ENCODE results near the gene KDM1A.
"Not testable (repeated sequence)": the region's sequence is repeated elsewhere in the genome, so short reads cannot be mapped to it uniquely, and the experiment has no call there.

KDM1A gene

DNA sequence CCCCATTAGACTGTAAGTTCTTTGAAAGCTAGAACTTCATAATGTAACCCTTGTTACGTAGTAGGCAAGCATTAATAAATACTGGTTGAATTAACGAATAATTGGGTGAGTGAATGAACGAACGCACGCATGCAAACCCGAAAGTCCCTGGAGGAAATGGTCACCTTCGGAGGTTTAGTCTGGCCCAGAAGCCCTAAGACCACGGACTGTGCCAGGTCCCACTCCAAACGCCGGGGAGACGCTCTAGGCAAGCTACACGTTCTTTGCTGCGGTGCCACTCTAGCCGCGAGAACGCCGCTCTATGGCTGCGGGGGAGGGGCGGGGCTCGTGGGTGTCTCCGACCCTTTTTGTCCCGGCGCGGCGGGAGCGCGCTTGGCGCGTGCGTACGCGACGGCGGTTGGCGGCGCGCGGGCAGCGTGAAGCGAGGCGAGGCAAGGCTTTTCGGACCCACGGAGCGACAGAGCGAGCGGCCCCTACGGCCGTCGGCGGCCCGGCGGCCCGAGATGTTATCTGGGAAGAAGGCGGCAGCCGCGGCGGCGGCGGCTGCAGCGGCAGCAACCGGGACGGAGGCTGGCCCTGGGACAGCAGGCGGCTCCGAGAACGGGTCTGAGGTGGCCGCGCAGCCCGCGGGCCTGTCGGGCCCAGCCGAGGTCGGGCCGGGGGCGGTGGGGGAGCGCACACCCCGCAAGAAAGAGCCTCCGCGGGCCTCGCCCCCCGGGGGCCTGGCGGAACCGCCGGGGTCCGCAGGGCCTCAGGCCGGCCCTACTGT is at the start of gene KDM1A:
KDM1A (plus strand) TSS at position 375 of the 769 bp plus-strand sequence; CDS start at position 504, 129 bp downstream.
- DNase-seq (ENCODE audit: low read depth), result peak; percentile 90

DNA sequence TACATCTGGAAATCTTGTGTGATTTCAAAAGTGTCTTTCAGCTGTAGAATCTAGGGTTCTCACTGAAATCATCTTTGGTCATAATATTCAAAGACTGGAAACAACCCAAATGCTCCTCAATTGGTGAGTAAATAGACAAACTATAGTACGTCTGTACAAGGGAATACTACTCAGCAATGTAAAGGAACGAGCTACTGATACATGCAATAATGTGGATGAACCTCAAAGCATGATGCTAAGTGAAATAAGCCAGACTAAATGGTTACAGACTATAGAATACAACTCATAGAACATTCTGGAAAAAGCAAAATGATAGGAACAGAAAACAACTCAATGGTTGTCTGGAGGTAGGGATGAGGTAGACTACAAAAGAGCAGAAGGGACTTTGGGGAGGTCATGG is 49.2 kb upstream of the KDM1A start:
- no peak for DNase-seq (ENCODE audit: low read depth)

- DNase-seq (ENCODE audit: low read depth), result no peak
These were observed 48.1 kb upstream of the KDM1A start for GRCh38 chr1:22971161-22971560.

GRCh38 chr1:22971611-22972405 is 47.5 kb upstream of the KDM1A start:
- DNase-seq (ENCODE audit: low read depth), result no peak

DNA sequence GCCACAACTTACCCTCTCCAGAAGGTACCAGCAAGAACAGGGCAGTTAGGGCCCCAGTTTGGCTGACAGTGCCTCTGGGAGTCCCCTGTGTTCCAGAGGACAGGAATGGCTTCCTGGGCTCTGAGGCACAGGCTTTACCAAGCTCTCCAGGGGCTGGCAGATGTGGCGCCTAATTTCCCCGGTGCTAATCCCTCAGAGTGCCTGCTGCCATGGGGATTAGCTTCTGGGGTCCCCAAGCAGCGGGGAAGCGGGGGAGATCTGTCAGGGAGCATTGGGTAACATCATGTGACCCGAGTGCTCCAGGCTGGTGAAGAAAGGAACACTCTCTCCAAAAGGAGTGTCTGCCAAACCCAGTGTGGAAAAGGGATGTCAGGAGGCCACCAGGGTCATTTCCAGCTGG is 46.5 kb upstream of the KDM1A start, which contains the start of gene LACTBL1:
LACTBL1 (minus strand) TSS at position 107 of the 400 bp plus-strand sequence. CDS start 550 bp downstream, outside the sequence.
- no peak for DNase-seq (ENCODE audit: low read depth)

DNA sequence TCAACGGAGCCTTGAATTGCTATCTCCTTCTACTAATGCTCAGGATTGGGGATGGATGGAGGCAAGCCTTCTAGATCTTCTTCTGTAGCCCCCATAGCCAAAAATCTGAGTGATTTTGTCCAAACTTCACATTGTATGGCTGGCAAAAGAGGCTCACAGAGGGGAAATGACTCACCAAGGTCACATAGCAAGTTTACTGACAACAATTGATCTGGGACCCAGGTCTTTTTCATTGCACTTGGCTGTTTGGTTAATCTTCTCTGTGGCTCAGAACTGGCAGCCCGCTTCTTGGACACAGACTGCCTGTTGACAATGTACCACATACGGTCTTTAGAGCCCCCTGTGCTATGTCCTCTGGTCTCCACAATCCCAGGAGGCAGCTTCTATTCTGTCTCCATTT is 43.6 kb upstream of the KDM1A start:
- DNase-seq (ENCODE audit: low read depth), result no peak

DNA sequence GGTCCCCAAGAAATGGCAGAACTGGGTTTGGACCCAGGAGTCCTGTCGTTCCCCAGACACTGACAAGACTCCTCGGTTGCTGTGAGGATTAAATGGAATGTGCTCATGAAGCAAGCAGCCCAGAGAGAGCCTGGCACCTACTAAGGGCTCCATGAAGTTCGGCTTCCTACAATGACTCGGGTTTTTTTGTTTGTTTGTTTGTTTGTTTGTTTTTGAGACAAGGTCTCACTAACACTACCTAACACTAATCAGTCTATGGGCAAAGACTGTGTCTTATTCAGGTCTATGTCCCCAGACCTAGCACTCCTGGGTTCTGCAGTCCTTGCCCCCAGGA is 43.2 kb upstream of the KDM1A start:
- no peak for DNase-seq (ENCODE audit: low read depth)

DNA sequence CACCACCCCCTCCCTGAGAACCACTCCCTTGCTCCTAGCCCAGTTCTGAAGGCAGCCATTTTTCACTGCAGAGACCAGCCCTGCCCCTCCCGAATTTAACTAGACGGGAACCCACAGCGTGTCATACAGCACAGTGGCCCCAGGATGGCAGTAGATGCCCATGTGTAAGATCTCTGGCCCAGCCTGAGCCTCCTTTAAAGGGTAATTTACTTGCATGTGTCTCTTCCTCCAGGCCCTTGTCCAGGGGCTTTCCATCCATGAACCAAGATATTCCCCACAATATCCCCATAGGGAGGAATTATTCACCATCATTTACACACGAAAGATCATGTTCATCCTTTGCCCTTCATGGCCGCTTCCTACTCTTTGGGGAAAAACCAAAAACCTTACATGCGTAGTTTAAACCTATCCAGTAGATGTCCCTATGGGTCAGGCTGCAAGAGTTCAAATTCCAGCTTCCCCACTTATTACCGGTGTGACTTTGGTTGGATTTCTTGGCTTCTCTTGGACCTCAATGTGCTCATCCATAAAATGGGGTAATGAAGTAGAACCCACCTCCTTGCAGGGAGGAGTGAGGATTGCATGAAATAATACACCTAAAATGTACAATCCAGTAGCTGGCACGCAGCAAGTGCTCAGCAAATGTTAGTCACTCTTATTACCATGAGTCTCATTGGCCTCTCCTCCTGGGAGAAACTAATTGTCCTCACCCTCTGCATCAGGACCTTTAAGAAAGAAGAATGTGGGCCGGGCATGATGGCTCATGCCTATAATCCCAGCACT is 42.6 kb upstream of the KDM1A start:
- DNase-seq (ENCODE audit: low read depth), result no peak

- DNase-seq (ENCODE audit: low read depth), result no peak
These were observed 41.0 kb upstream of the KDM1A start for GRCh38 chr1:22978299-22978698.

GRCh38 chr1:22980471-22980790 is 38.8 kb upstream of the KDM1A start:
- not testable (repeated sequence) for DNase-seq (ENCODE audit: low read depth)

GRCh38 chr1:22983944-22984343 is 35.3 kb upstream of the KDM1A start:
- no peak for DNase-seq (ENCODE audit: low read depth)

GRCh38 chr1:22992384-22992783 is 26.9 kb upstream of the KDM1A start:
- DNase-seq (ENCODE audit: low read depth), result not testable (repeated sequence)

DNA sequence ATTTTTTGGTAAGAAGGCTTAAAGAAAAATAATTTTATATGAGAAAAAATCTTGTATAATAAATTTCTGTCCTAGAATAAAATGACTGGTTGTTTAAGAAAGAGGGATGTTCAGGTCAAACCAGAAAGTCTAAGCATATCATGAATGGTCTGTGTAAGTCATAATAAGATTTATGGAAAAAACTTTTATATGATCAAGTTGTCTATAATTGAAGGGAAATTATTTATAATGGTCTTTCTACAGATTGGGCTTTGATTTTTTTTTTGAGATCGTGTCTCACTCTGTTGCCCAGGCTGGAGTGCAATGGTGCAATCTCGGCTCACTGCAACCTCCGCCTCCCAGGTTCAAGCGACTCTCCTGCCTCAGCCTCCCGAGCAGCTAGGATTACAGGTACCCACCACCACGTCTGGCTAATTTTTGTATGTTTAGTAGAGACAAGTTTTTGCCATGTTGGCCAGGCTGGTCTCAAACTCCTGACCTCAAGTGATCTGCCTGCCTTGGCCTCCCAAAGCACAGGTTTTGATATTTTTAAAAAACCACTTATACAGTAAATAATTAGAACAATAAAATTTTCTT is 26.0 kb upstream of the KDM1A start:
- not testable (repeated sequence) for DNase-seq (ENCODE audit: low read depth)

- DNase-seq (ENCODE audit: low read depth), result no peak
These were observed 23.5 kb upstream of the KDM1A start for GRCh38 chr1:22995774-22996173.

DNA sequence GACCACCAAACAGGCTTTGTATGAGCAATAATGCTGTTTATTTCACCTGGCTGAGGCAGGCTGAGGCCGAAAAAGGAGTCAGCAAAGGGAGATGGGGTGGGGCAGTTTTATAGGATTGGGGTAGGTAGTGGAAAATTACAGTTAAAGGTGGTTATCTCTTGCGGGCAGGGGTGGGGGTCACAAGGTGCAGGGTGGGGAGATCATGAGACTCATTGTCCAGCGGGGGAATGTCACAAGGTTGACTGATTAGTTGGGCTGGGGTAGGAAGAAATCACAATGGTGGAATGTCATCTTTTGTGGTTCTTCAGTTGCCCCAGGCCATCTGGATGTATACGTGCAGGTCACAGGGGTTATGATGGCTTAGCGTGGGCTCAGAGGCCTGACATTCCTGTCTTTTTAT is 21.7 kb upstream of the KDM1A start:
- DNase-seq (ENCODE audit: low read depth), result not testable (repeated sequence)

DNA sequence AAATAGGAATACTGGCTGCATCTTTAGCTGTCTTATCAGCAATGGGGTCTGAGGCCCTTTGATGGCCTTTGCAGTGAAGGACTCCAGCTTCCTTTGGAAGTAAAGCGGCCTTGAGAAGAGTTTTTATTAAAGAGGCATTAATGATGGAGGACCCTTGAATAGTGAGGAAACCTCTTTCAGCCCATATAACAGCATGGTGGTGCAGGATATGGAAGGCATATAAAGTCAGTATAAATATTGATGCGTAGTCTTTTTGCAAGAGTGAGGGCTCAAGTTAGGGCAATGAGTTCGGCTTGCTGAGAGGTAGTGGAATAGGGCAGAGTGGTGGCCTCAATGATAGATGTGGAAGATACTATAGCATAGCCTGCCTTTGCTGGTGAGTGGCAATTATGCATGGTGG is 19.1 kb upstream of the KDM1A start:
- not testable (repeated sequence) for DNase-seq (ENCODE audit: low read depth)

GRCh38 chr1:23002218-23002617 is 17.1 kb upstream of the KDM1A start:
- not testable (repeated sequence) for DNase-seq (ENCODE audit: low read depth)

DNA sequence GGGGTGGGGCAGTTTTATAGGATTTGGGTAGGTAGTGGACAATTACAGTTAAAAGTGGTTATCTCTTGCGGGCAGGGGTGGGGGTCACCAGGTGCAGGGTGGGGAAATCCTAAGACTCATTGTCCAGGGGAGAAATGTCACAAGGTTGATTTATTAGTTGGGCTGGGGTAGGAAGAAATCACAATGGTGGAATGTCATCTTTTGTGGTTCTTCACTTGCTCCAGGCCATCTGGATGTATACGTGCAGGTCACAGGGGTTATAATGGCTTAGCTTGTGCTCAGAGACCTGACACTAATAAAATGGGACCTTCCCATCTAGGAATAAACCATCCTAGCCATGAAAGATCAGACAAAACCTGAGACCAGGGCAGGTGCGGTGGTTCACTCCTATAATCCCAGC is 15.2 kb upstream of the KDM1A start:
- no peak for DNase-seq (ENCODE audit: low read depth)

GRCh38 chr1:23004769-23005168 is 14.5 kb upstream of the KDM1A start:
- not testable (repeated sequence) for DNase-seq (ENCODE audit: low read depth)

DNA sequence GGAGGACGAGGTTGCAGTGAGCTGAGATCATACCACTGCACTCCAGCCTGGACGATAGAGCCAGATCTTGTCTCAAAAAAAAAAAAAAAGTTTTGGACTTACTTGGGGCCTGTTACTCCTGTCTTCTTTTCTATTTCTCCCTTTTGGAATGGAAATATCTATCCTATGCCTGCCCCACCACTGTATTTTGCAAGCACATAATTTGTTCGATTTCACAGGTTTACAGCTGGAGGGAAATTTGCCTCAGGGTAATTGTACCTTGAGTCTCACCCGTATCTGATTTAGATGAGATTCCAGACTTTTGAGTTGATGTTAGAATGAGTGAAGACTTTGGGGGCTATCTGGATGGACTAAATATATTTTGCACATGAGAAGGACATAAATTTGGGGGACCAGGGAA is 12.2 kb upstream of the KDM1A start:
- no peak for DNase-seq (ENCODE audit: low read depth)

DNA sequence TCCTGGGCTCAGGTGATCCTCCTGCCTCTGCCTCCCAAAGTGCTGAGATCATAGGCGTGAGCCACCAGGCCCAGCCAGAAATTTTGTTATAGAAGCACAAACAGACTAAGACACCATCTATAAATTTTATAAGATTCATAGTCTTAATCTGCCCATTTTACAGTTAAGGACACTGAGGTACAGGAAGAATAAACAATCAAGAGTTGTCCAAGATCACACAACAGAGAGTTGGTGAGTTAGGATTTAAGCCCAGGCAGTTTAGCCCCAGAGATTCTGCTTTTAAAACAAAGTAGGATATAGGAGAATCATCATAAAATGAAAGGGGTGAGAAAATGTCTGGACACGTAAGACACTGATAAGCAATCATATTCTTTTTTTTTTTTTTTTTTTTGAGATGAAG is 10.4 kb upstream of the KDM1A start:
- DNase-seq (ENCODE audit: low read depth), result no peak

GRCh38 chr1:23010025-23010424 is 9.2 kb upstream of the KDM1A start:
- not testable (repeated sequence) for DNase-seq (ENCODE audit: low read depth)
